B cell (primary cell): ENCODE measurements around the gene FBXO24.

ENCODE experiments used
- EZH2 ChIP-seq: IDR thresholded peaks from 2 replicates; pipeline ENCODE4 v1.6.1; 2012; ENCODE audit warnings: borderline replicate concordance, low read depth, mild to moderate bottlenecking, moderate library complexity, low read length; ENCODE audit not compliant: insufficient read depth, poor library complexity, severe bottlenecking
- TF ChIP-seq, protein P1 (sequence below): fragments of 200-600 bp; IDR thresholded peaks from one replicate; pipeline ENCODE4 v1.8.0; 2022; ENCODE audit warnings: antibody characterized with exemption, mild to moderate bottlenecking

GRCh38 chr7:100559127-100559526, 27.0 kb upstream of the FBXO24 start:
- TF ChIP-seq, protein P1, sequence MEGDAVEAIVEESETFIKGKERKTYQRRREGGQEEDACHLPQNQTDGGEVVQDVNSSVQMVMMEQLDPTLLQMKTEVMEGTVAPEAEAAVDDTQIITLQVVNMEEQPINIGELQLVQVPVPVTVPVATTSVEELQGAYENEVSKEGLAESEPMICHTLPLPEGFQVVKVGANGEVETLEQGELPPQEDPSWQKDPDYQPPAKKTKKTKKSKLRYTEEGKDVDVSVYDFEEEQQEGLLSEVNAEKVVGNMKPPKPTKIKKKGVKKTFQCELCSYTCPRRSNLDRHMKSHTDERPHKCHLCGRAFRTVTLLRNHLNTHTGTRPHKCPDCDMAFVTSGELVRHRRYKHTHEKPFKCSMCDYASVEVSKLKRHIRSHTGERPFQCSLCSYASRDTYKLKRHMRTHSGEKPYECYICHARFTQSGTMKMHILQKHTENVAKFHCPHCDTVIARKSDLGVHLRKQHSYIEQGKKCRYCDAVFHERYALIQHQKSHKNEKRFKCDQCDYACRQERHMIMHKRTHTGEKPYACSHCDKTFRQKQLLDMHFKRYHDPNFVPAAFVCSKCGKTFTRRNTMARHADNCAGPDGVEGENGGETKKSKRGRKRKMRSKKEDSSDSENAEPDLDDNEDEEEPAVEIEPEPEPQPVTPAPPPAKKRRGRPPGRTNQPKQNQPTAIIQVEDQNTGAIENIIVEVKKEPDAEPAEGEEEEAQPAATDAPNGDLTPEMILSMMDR, result no peak
- TF ChIP-seq EZH2, result no peak
